ENCODE results near the gene LAMA1. TPM values are rescaled to one million over a fixed set of nuclear protein-coding genes. Genes with fewer than 3 reads are reported as not detected.
A peak's percentile ranks its signal among the peaks of the same experiment; 100 is the strongest.

The LAMA1 gene
- total RNA-seq, 1 experiment from 2014 or later: 129 TPM

GRCh38 chr18:7023063-7023580 lies 94.5 kb downstream of the LAMA1 start:
- no peak for DNase-seq
- H3K4me1 Mint-ChIP-seq (ENCODE audit: low read depth, unreplicated experiment): no peaks in the 10 kb centered on the region
- no peak overlapping the region for H3K4me3 Mint-ChIP-seq (ENCODE audit: unreplicated experiment)
- ChIA-PET POLR2A (no interaction called here), CTCF (interaction anchor here (1.1 to 1.8 kb wide), 2 partner anchors 94 to 153 kb away, joined by 3 to 14 read pairs; no protein-coding TSS in a partner anchor)
- Histone ChIP-seq H3K9me3 (no peaks in the 10 kb centered on the region), H3K4me3 (ENCODE audit: low read depth, low read length) (no peak overlapping the region), H3K4me1 (no peaks in the 10 kb centered on the region; the same call in 1 of the 2 replicates), H3K36me3 (ENCODE audit: control insufficient read depth, insufficient read depth, low read length) (peaks cover 6% of the 10 kb centered on the region), H3K27me3 (replicated peaks; ENCODE audit: control insufficient read depth, insufficient read depth, low read length) (no peaks in the 10 kb centered on the region)
- no peaks in the 10 kb centered on the region for H3K9me3 Mint-ChIP-seq (ENCODE audit: unreplicated experiment)
- intact Hi-C loops (cut with micrococcal nuclease; ENCODE audit: unreplicated experiment): no loop called here
- peaks cover 74% of the 10 kb centered on the region for H3K36me3 Mint-ChIP-seq (ENCODE audit: insufficient read depth, unreplicated experiment)
- H3K27ac Mint-ChIP-seq (ENCODE audit: unreplicated experiment): no peak overlapping the region
- no peak for TF ChIP-seq CTCF (IDR thresholded peaks at IDR 0.05; ENCODE audit: insufficient read depth in 1 of 2, low read depth in 1 of 2, low read length in 1 of 2, severe bottlenecking in 1 of 2, unreplicated experiment in 1 of 2)
- BruUV-seq (replicated peaks): no TSS peak
- no peaks in the 10 kb centered on the region for H3K27me3 Mint-ChIP-seq (ENCODE audit: insufficient read depth, unreplicated experiment)

GRCh38 chr18:7021994-7022840 lies 95.4 kb downstream of the LAMA1 start:
- no peaks in the 10 kb centered on the region for H3K9me3 Mint-ChIP-seq (ENCODE audit: unreplicated experiment)
- H3K4me1 Mint-ChIP-seq (ENCODE audit: low read depth, unreplicated experiment): no peaks in the 10 kb centered on the region
- no peaks in the 10 kb centered on the region for H3K9me3 ChIP-seq
- no peaks in the 10 kb centered on the region for H3K27me3 Mint-ChIP-seq (ENCODE audit: insufficient read depth, unreplicated experiment)
- ChIA-PET POLR2A (interaction anchor here (0.5 kb wide), 1 partner anchor 139 kb away, joined by 3 read pairs; no protein-coding TSS in a partner anchor), CTCF (interaction anchor here (0.5 to 1.8 kb wide), 10 partner anchors 13 to 564 kb away, joined by 3 to 21 read pairs (median 4); no protein-coding TSS in a partner anchor)
- H3K4me3 Mint-ChIP-seq (ENCODE audit: unreplicated experiment): no peak overlapping the region
- BruUV-seq (replicated peaks): no TSS peak
- H3K4me3 ChIP-seq (ENCODE audit: low read depth, low read length): no peak overlapping the region
- H3K27ac Mint-ChIP-seq (ENCODE audit: unreplicated experiment): no peak overlapping the region
- intact Hi-C loops (cut with micrococcal nuclease; ENCODE audit: unreplicated experiment): loop anchor here (1.0 kb wide), 1 partner anchor 102 kb away; no protein-coding TSS in a partner anchor
- H3K27me3 ChIP-seq (replicated peaks; ENCODE audit: control insufficient read depth, insufficient read depth, low read length): no peaks in the 10 kb centered on the region
- peaks cover 6% of the 10 kb centered on the region for H3K36me3 ChIP-seq (ENCODE audit: control insufficient read depth, insufficient read depth, low read length)
- peaks cover 66% of the 10 kb centered on the region for H3K36me3 Mint-ChIP-seq (ENCODE audit: insufficient read depth, unreplicated experiment)
- H3K4me1 ChIP-seq: no peaks in the 10 kb centered on the region; the same call in 1 of the 2 replicates
- peak; percentile 73 to 78 for DNase-seq
- peak; percentile 73 to 77 for TF ChIP-seq CTCF (IDR thresholded peaks at IDR 0.05; ENCODE audit: insufficient read depth in 1 of 2, low read depth in 1 of 2, low read length in 1 of 2, severe bottlenecking in 1 of 2, unreplicated experiment in 1 of 2)

- no peak overlapping the region for H3K4me3 Mint-ChIP-seq (ENCODE audit: unreplicated experiment)
- Histone ChIP-seq H3K27me3 (replicated peaks; ENCODE audit: control insufficient read depth, insufficient read depth, low read length) (no peaks in the 10 kb centered on the region), H3K9me3 (no peaks in the 10 kb centered on the region), H3K36me3 (ENCODE audit: control insufficient read depth, insufficient read depth, low read length) (peaks cover 6% of the 10 kb centered on the region), H3K4me1 (no peaks in the 10 kb centered on the region; the same call in 1 of the 2 replicates), H3K4me3 (ENCODE audit: low read depth, low read length) (no peak overlapping the region)
- H3K27me3 Mint-ChIP-seq (ENCODE audit: insufficient read depth, unreplicated experiment): no peaks in the 10 kb centered on the region
- no peaks in the 10 kb centered on the region for H3K9me3 Mint-ChIP-seq (ENCODE audit: unreplicated experiment)
- H3K36me3 Mint-ChIP-seq (ENCODE audit: insufficient read depth, unreplicated experiment): peaks cover 67% of the 10 kb centered on the region
- H3K4me1 Mint-ChIP-seq (ENCODE audit: low read depth, unreplicated experiment): no peaks in the 10 kb centered on the region
- no TSS peak for BruUV-seq (replicated peaks)
- H3K27ac Mint-ChIP-seq (ENCODE audit: unreplicated experiment): no peak overlapping the region
- no peak for TF ChIP-seq CTCF (IDR thresholded peaks at IDR 0.05; ENCODE audit: insufficient read depth in 1 of 2, low read depth in 1 of 2, low read length in 1 of 2, severe bottlenecking in 1 of 2, unreplicated experiment in 1 of 2)
- ChIA-PET POLR2A (no interaction called here), CTCF (interaction anchor here (0.5 to 1.8 kb wide), 7 partner anchors 14 to 563 kb away, joined by 3 to 21 read pairs (median 4); no protein-coding TSS in a partner anchor)
- intact Hi-C loops (cut with micrococcal nuclease; ENCODE audit: unreplicated experiment): no loop called here
- DNase-seq: no peak
Measured at GRCh38 chr18:7020995-7021777, 96.4 kb downstream of the LAMA1 start.

All from Caco-2 (cell line).